ENCODE data around the gene FAAP20.

- no peak for TF ChIP-seq SUZ12 (IDR thresholded peaks at IDR 0.05; ENCODE audit: extremely low read depth, insufficient read depth, insufficient read length)
- TF ChIP-seq YY1 (IDR thresholded peaks at IDR 0.05; ENCODE audit: insufficient read depth, insufficient read length): no peak
- TF ChIP-seq ZNF274 (IDR thresholded peaks at IDR 0.05; ENCODE audit: low read depth, low read length): no peak
Observed at GRCh38 chr1:2148691-2149090, 45.9 kb downstream of the FAAP20 start.
